Fibroblast of gingiva (primary cell): ENCODE measurements around the gene CORT.

Experiments used
- DNase-seq: peaks from one replicate; pipeline ENCODE4 v3.0.0-alpha.2; 2011; ENCODE audit warnings: low read depth

The CORT gene

GRCh38 chr1:10474613-10475507, 25.0 kb downstream of the CORT start, which contains the start of gene PEX14:
Gene PEX14, plus strand, starts transcription at chr1:10474950. Its CDS starts 17 bp downstream, at chr1:10474967.
- DNase-seq = peak; percentile 77

- no peak for DNase-seq
Measured at GRCh38 chr1:10475510-10475909, 25.7 kb downstream of the CORT start.

GRCh38 chr1:10479296-10479695, 29.5 kb downstream of the CORT start:
- no peak for DNase-seq

GRCh38 chr1:10480614-10481013, 30.8 kb downstream of the CORT start:
- DNase-seq = no peak

GRCh38 chr1:10484521-10484920, 34.7 kb downstream of the CORT start:
- no peak for DNase-seq

GRCh38 chr1:10489291-10490055, 39.6 kb downstream of the CORT start:
- no peak for DNase-seq

GRCh38 chr1:10490286-10490970, 40.6 kb downstream of the CORT start:
- no peak for DNase-seq

- DNase-seq = no peak
Measured at GRCh38 chr1:10494418-10494753, 44.6 kb downstream of the CORT start.

GRCh38 chr1:10494754-10495474, 45.1 kb downstream of the CORT start:
- DNase-seq = peak; percentile 75

GRCh38 chr1:10495475-10495817, 45.6 kb downstream of the CORT start:
- DNase-seq = no peak

GRCh38 chr1:10495952-10496351, 46.1 kb downstream of the CORT start:
- DNase-seq = no peak

GRCh38 chr1:10497109-10497508, 47.3 kb downstream of the CORT start:
- no peak for DNase-seq

GRCh38 chr1:10498231-10498630, 48.4 kb downstream of the CORT start:
- no peak for DNase-seq
